AG10803 (cell line): ENCODE results near the gene SMIM5.

ENCODE experiments used
- DNase-seq: peaks from one replicate; pipeline ENCODE4 v3.0.0; 2010; ENCODE audit warnings: low read depth
- H3K4me3 ChIP-seq: 2 replicates; pipeline ENCODE4 v1.5.1; 2011; ENCODE audit warnings: mild to moderate bottlenecking, low read length, control low read depth
- TF ChIP-seq, protein P1 (sequence below): conservative IDR thresholded peaks from 2 replicates; pipeline ENCODE4 v1.5.1; 2011; ENCODE audit warnings: mild to moderate bottlenecking, low read length, control low read depth, inconsistent platforms

SMIM5 gene

DNA sequence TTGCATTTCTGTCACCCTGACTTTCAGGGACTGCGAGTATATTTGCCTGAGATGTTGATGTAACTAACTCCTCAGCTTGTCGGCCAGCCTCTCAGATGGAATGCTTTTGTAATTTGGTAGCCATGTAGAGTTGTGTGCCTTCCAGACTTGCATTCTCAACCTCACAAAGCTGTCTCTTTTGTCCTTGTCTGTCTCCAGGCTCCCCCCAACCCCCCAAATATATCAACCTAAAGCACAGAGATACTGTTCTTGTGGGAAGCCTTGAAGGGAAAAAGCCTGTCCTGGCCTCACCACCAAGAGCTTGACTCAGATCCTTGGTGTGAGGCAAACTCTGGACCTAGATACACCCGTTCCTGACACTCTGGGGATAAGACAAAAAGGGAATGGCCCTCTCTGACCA, 52.3 kb downstream of the SMIM5 start:
- H3K4me3 ChIP-seq, result no peak overlapping the region
- peak; percentile 67 for DNase-seq
- TF ChIP-seq, protein P1, sequence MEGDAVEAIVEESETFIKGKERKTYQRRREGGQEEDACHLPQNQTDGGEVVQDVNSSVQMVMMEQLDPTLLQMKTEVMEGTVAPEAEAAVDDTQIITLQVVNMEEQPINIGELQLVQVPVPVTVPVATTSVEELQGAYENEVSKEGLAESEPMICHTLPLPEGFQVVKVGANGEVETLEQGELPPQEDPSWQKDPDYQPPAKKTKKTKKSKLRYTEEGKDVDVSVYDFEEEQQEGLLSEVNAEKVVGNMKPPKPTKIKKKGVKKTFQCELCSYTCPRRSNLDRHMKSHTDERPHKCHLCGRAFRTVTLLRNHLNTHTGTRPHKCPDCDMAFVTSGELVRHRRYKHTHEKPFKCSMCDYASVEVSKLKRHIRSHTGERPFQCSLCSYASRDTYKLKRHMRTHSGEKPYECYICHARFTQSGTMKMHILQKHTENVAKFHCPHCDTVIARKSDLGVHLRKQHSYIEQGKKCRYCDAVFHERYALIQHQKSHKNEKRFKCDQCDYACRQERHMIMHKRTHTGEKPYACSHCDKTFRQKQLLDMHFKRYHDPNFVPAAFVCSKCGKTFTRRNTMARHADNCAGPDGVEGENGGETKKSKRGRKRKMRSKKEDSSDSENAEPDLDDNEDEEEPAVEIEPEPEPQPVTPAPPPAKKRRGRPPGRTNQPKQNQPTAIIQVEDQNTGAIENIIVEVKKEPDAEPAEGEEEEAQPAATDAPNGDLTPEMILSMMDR, result no peak

DNA sequence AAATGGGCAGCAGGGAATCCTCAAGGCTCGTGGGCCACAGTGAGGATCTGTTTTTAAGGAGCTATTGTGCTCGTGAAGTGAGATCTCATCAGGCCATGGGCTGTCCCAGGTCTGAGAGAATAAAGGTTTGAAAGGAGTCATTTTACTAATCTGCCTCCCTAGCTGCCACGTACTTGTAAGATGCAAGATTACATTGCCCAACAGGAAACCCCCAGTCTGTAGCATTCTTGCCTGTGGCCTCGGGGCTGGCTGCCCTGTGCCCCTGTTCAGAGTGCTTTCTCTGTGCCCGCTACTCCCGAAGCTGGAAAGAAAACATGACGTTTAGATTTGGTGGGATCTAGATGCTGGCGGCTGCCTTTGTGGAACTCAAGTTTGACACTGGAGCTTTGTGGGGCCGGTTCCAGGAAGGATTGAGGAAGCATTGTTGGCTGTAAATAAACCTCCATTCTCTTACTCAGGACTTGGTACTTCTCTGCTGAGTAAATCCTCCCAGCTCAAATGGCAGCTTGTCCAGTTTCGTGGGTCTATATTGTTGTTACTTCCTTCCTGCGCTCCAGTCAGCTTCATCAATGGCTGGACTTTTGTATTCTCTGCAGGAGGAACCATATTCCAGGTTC, 55.1 kb downstream of the SMIM5 start:
- no peak overlapping the region for H3K4me3 ChIP-seq
- TF ChIP-seq, protein P1, result no peak
- peak; percentile 72 for DNase-seq

DNA sequence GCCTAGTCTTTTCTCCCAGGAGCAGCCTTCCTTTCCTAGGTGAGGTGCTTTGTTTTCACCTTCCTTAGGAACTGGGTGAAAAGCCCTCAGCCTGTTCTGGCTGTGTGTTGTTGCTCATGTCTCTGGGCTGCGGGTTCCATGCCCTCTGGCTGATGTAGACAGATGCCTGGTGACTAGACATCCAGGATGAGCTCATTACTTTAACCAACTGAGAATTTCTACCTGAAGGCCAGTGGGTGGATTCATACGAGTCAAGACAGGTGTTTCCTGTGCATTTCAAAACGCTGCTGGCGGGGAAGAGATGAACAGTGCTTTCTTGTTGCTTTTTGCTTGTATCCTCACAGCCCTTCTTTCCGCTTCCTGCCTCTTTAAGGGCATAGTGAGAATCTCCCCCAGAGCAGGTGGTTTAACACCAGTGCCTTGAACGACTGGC, 56.2 kb downstream of the SMIM5 start:
- TF ChIP-seq, protein P1, result no peak
- no peak overlapping the region for H3K4me3 ChIP-seq
- no peak for DNase-seq
